ENCODE results near the gene DCTN4. TPM values are rescaled to one million over a fixed set of nuclear protein-coding genes. Genes with fewer than 3 reads are reported as not detected.

DCTN4 gene
- total RNA-seq, 3 donors from 2014 or later (not counting 1 experiment from before 2014, with no cell fraction given) = 90.0 to 108 (median 92.0) TPM

DNA sequence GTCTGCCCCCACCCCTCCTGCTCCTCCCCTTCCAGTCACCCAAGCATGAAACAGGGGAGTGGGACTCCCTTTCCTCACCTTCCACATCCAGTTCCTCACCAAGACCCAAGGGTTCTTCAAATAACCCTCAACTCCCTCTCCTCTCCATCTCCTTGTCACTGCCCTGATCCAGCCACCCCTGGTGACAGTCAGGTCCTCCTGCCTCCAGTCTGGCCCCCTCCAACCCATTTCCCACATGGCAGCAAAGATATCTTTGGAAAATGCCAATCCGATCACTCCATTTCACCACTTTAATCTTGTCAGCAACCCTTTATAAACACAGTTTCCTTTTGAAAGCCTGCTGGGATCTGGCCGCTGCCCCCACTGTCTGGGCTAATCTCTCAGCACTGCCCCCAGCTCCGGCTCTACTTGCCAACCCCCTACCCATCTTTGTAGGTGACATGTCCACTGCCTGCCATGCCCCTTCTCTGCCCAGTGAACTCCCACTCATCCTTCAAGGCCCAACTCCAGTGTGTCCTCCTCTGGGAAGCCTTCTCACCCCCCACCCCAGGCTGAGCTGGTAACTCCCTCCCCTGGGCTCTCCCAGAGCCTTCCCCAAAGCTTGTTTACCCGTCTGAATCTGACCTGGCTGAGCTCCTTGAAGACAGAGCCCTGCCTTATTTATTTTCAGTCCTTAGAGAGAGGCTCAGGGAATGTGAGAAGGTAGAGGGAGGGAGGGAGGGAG is 98.5 kb downstream of the DCTN4 start:
- Histone ChIP-seq H3K36me3 (ENCODE audit: control insufficient read depth, insufficient read depth, low read length) (no peaks in the 10 kb centered on the region), H3K9me3 (ENCODE audit: control insufficient read depth, insufficient read depth, low read length) (no peaks in the 10 kb centered on the region), H3K4me1 (ENCODE audit: control insufficient read depth, insufficient read depth, low read length) (peaks cover 12% of the 10 kb centered on the region), H3K4me3 (ENCODE audit: low read length) (no peak overlapping the region), H3K27ac (ENCODE audit: low read length) (no peak overlapping the region), H3K27me3 (ENCODE audit: control insufficient read depth, insufficient read depth, low read length) (no peaks in the 10 kb centered on the region)
- Mint-ChIP-seq H3K27ac (no peak overlapping the region), H3K27me3 (ENCODE audit: low read depth in 2 of 2) (peaks cover 0 to 6% of the 10 kb centered on the region in 2 donors), H3K4me1 (peaks cover 0 to 15% of the 10 kb centered on the region in 2 donors), H3K4me3 (peak overlapping the region; percentile 13), H3K9me3 (no peaks in the 10 kb centered on the region), H3K36me3 (no peaks in the 10 kb centered on the region)
- DNase-seq = no peak
- ATAC-seq = no peak
- intact Hi-C loops (cut with micrococcal nuclease) = no loop called here
- 85% methylated on average over 4 of the region's 4 CpGs for WGBS (ENCODE audit: insufficient coverage)
- TF ChIP-seq, protein P1, sequence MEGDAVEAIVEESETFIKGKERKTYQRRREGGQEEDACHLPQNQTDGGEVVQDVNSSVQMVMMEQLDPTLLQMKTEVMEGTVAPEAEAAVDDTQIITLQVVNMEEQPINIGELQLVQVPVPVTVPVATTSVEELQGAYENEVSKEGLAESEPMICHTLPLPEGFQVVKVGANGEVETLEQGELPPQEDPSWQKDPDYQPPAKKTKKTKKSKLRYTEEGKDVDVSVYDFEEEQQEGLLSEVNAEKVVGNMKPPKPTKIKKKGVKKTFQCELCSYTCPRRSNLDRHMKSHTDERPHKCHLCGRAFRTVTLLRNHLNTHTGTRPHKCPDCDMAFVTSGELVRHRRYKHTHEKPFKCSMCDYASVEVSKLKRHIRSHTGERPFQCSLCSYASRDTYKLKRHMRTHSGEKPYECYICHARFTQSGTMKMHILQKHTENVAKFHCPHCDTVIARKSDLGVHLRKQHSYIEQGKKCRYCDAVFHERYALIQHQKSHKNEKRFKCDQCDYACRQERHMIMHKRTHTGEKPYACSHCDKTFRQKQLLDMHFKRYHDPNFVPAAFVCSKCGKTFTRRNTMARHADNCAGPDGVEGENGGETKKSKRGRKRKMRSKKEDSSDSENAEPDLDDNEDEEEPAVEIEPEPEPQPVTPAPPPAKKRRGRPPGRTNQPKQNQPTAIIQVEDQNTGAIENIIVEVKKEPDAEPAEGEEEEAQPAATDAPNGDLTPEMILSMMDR (IDR thresholded peaks at IDR 0.05) = no peak

DNA sequence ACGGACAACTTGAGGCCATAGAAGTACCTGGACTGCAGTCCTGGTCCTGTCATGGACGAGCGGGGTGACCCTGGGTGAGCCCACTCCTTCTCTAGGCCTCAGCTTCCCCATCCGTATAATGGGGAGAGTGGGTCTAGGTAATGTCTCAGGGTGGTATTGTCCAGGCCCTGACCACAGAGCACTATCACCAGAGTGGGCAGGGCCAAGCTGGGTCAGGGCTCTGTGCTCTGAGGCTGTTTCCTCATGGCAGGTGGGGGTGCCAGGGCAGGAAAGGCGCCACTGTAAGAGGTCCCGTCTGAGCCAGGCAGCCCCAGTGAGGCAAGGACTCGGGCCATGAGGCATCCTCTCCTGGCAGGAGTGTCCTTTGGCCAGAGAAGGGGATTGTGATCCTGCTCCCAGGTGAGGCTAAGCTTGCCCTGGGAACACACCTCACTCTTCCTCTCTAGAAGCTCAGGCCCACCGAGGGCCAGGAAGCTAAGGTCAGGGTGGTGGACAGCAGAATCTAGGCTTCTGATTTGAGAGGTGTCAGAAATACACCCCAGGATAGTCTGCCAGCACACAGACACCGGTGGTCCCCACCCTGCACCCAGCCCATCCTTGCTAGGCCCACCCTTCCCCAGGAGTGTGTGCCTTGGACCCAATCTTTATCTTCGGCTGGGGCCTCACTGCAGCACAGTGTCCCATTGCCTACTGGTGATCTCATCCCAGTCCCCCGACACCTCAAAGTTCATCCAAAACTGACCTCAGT is 99.3 kb downstream of the DCTN4 start:
- no peak for ATAC-seq
- Histone ChIP-seq H3K4me3 (ENCODE audit: low read length) (no peak overlapping the region), H3K36me3 (ENCODE audit: control insufficient read depth, insufficient read depth, low read length) (no peaks in the 10 kb centered on the region), H3K27ac (ENCODE audit: low read length) (no peak overlapping the region), H3K27me3 (ENCODE audit: control insufficient read depth, insufficient read depth, low read length) (no peaks in the 10 kb centered on the region), H3K9me3 (ENCODE audit: control insufficient read depth, insufficient read depth, low read length) (no peaks in the 10 kb centered on the region), H3K4me1 (ENCODE audit: control insufficient read depth, insufficient read depth, low read length) (peaks cover 12% of the 10 kb centered on the region)
- TF ChIP-seq, protein P1 (IDR thresholded peaks at IDR 0.05) = no peak
- 92% methylated on average over 11 of the region's 11 CpGs for WGBS (ENCODE audit: insufficient coverage)
- peaks cover 0 to 15% of the 10 kb centered on the region in 2 donors for H3K4me1 Mint-ChIP-seq
- no peak overlapping the region for H3K4me3 Mint-ChIP-seq
- DNase-seq = no peak
- no peak overlapping the region for H3K27ac Mint-ChIP-seq
- intact Hi-C loops (cut with micrococcal nuclease) = no loop called here
- H3K27me3 Mint-ChIP-seq (ENCODE audit: low read depth in 2 of 2) = peaks cover 0 to 6% of the 10 kb centered on the region in 2 donors
- no peaks in the 10 kb centered on the region for H3K9me3 Mint-ChIP-seq
- no peaks in the 10 kb centered on the region for H3K36me3 Mint-ChIP-seq

DNA sequence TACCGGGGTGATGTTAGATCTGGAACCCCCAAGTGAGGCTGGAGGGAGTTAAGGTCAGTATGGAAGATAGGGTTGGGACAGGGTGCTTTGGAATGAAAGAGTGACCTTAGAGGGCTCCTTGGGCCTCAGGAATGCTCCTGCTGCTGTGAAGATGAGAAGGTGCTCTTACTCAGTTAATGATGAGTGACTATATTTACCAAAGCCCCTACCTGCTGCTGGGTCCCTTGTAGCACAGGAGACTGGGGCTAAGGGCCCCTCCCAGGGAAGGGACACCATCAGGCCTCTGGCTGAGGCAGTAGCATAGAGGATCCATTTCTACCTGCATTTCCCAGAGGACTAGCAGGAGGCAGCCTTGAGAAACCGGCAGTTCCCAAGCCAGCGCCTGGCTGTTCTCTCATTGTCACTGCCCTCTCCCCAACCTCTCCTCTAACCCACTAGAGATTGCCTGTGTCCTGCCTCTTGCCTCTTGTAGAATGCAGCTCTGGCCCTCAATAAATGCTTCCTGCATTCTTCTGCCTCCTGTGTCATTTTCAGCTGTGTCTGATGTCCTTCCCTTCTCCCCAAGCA is 100.0 kb downstream of the DCTN4 start:
- no peak for DNase-seq
- H3K4me3 Mint-ChIP-seq = peak overlapping the region; percentile 79
- intact Hi-C loops (cut with micrococcal nuclease) = no loop called here
- TF ChIP-seq, protein P1 (IDR thresholded peaks at IDR 0.05) = no peak
- 65% methylated on average over 3 of the region's 3 CpGs for WGBS (ENCODE audit: insufficient coverage)
- peaks cover 12% of the 10 kb centered on the region for H3K4me1 ChIP-seq (ENCODE audit: control insufficient read depth, insufficient read depth, low read length)
- H3K9me3 Mint-ChIP-seq = no peaks in the 10 kb centered on the region
- peaks cover 0 to 6% of the 10 kb centered on the region in 2 donors for H3K27me3 Mint-ChIP-seq (ENCODE audit: low read depth in 2 of 2)
- H3K4me1 Mint-ChIP-seq = peaks cover 0 to 15% of the 10 kb centered on the region in 2 donors
- no peaks in the 10 kb centered on the region for H3K9me3 ChIP-seq (ENCODE audit: control insufficient read depth, insufficient read depth, low read length)
- H3K36me3 Mint-ChIP-seq = no peaks in the 10 kb centered on the region
- no peaks in the 10 kb centered on the region for H3K27me3 ChIP-seq (ENCODE audit: control insufficient read depth, insufficient read depth, low read length)
- H3K4me3 ChIP-seq (ENCODE audit: low read length) = no peak overlapping the region
- H3K27ac Mint-ChIP-seq = no peak overlapping the region
- no peak overlapping the region for H3K27ac ChIP-seq (ENCODE audit: low read length)
- H3K36me3 ChIP-seq (ENCODE audit: control insufficient read depth, insufficient read depth, low read length) = no peaks in the 10 kb centered on the region
- no peak for ATAC-seq

Other genes starting within 250 kb of the DCTN4 start
- gene SYNPO, start 118.4 kb downstream of the DCTN4 start, total RNA-seq = under 1 TPM in 2 of 3 donors, not detected in 1; 0.16 to 0.48 TPM
- gene MYOZ3, start 97.8 kb downstream of the DCTN4 start, total RNA-seq = not detected
- gene RBM22, start 58.0 kb downstream of the DCTN4 start, total RNA-seq = 100 to 1,000 TPM; 136 to 149 (median 145) TPM
- gene SMIM3, start 19.7 kb upstream of the DCTN4 start, total RNA-seq = 1 to 10 TPM; 7.0 to 9.4 (median 8.9) TPM
- gene IRGM, start 87.5 kb upstream of the DCTN4 start, total RNA-seq = 1 to 10 TPM in 2 of 3 donors, under 1 TPM in 1; 0.85 to 5.7 (median 2.4) TPM
- 1 to 10 TPM; 5.8 to 9.9 (median 6.2) TPM for gene ZNF300, start 146.0 kb upstream of the DCTN4 start, total RNA-seq

All from natural killer cell (primary cell).